Measurements from ENCODE around the gene BEST4. TPM values are rescaled to one million over a fixed set of nuclear protein-coding genes. Genes with fewer than 3 reads are reported as not detected.

Gene BEST4
- 0.35 and 0.49 TPM in 2 replicates for total RNA-seq (2022)
- Bru-seq, nascent RNA, result percentile 17 among the genes with signal in this experiment
- BruChase-seq, experiment 1, labeled RNA remaining after a 6-hour chase, result percentile 37 among the genes with signal in this experiment
- BruChase-seq, experiment 2, labeled RNA remaining after a 2-hour chase, result percentile 22 among the genes with signal in this experiment
- long read RNA-seq, partial matches to known transcripts, result 1 of 1 reads
- long read RNA-seq, other reads (novel, unspliced or antisense), result 0 of 1 reads

DNA sequence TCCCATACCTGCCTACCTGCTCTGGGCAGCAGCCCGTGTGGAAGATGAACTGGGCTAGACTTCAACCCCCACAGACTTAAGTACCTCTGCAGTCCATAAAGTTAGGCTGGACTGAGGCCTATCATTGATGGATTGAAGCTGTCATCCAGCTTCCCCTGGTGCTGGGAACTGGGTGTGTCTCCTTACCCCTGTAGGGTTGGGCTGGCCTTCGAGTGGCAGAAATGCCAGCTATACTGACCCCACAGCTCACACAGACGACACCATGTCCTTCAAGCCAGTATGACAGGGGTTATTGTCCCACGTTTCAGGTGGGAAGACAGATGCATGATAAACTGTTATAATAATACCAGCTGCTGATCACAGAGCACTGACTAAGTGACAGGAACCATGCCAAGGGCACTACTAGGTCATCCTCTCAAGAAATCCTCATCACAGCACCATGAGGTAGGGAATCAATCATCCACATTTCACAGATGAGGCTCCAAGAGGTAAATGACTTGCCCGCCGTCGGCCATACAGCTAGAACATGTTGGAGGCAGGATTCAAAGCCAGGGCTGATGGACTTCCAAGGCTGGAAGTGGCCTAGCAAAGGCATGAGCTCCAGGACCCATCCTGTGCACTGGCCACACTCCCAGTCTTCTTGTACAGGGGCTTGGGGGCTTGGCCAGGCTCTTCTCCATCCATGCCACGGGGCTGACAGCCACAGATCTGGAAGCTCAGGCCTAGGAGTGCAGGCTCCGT lies at the start of gene BEST4:
Gene BEST4, minus strand, starts transcription at position 51 of the 741 bp plus-strand sequence. CDS start 465 bp downstream, outside the sequence.
- Mint-ChIP-seq H3K4me3 (ENCODE audit: unreplicated experiment) (no peak within 1 kb of the TSS), H3K27me3 (ENCODE audit: insufficient read depth, unreplicated experiment) (no peaks in the 10 kb centered on the region), H3K9me3 (ENCODE audit: unreplicated experiment) (no peaks in the 10 kb centered on the region), H3K27ac (ENCODE audit: low read depth, unreplicated experiment) (no peak within 1 kb of the TSS), H3K36me3 (ENCODE audit: insufficient read depth, unreplicated experiment) (no peaks in the 10 kb centered on the region), H3K4me1 (ENCODE audit: insufficient read depth, unreplicated experiment) (peaks cover 9% of the 10 kb centered on the region)
- DNase-seq (ENCODE audit: unreplicated experiment), result no peak
- ChIA-PET CTCF (interaction anchor here (1.1 to 1.5 kb wide), 2 partner anchors 61 to 519 kb away, joined by 3 read pairs; no protein-coding TSS in a partner anchor), POLR2A (interaction anchor here (3.7 to 4.2 kb wide), 2 partner anchors 12 to 58 kb away, joined by 15 to 36 read pairs; partner anchors contain the start of genes RNU5D-1 and RPS8)
- no peak for TF ChIP-seq CTCF (IDR thresholded peaks at IDR 0.05; ENCODE audit: unreplicated experiment)
- intact Hi-C loops (cut with micrococcal nuclease), result no loop called here
- BruUV-seq (replicated peaks), result no TSS peak

DNA sequence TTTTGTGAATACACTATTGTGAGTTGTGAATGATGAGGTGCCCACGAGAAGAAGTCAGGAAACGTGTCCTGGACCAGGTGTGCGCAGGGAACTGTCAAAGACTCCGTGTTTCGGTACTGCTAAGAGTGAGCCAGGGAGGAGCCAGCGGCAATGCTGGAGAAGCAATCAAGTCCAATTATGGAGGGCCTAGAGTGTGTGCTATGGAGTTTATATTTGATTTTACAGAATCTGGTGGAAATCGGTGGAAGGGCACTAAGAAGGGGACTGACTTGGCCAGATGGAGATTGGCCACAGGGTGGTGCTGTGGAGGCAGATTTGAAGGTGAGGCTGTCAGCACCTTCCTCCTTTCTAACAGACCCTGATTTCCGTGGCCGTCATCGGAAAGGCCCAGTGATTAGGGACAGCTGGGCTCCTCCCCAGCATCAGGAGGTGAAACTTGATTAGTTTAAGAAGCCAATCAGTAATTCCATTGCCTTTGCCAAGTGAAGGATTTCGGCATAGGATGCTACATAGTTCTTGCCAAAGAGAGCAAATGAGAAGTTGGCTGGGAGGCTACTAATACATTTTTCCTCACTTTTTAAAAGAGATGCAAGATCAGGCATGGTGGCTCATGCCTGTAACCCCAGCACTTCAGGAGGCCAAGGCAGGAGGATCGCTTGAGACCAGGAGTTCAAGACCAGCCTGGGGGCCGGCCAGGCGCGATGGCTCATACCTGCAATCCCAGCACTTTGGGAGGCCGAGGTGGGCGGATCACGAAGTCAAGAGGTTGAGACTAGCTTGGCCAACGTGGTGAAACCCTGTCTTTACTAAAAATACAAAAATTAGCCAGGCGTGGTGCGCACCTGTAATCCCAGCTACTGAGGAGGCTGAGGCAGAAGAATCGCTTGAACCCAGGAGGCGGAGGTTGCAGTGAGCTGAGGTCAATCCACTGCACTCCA lies 48.0 kb upstream of the BEST4 start:
- H3K9me3 Mint-ChIP-seq (ENCODE audit: unreplicated experiment), result no peaks in the 10 kb centered on the region
- peak overlapping the region; percentile 13 for H3K27ac Mint-ChIP-seq (ENCODE audit: low read depth, unreplicated experiment)
- no peak overlapping the region for H3K4me3 Mint-ChIP-seq (ENCODE audit: unreplicated experiment)
- POLR2A ChIA-PET, result interaction anchor here (1.2 to 1.9 kb wide), 2 partner anchors 29 to 176 kb away, joined by 3 to 7 read pairs; partner anchors contain the start of genes HECTD3 and UROD
- CTCF ChIA-PET, result interaction anchor here (0.6 to 3.0 kb wide), 26 partner anchors 9 to 719 kb away, joined by 3 to 14 read pairs (median 3); partner anchors contain the start of genes EIF2B3, HECTD3 and UROD
- intact Hi-C loops (cut with micrococcal nuclease), result loop anchor here (1.0 to 2.0 kb wide), 4 partner anchors 43 to 464 kb away; partner anchors contain the start of genes EIF2B3 and UROD
- DNase-seq (ENCODE audit: unreplicated experiment), result peak; percentile 78
- H3K4me1 Mint-ChIP-seq (ENCODE audit: insufficient read depth, unreplicated experiment), result no peaks in the 10 kb centered on the region
- peak; percentile 81 for TF ChIP-seq CTCF (IDR thresholded peaks at IDR 0.05; ENCODE audit: unreplicated experiment)
- no peaks in the 10 kb centered on the region for H3K27me3 Mint-ChIP-seq (ENCODE audit: insufficient read depth, unreplicated experiment)
- H3K36me3 Mint-ChIP-seq (ENCODE audit: insufficient read depth, unreplicated experiment), result no peaks in the 10 kb centered on the region
- BruUV-seq (replicated peaks), result no TSS peak

- TF ChIP-seq CTCF (IDR thresholded peaks at IDR 0.05; ENCODE audit: unreplicated experiment), result no peak
- Mint-ChIP-seq H3K27ac (ENCODE audit: low read depth, unreplicated experiment) (no peak overlapping the region), H3K27me3 (ENCODE audit: insufficient read depth, unreplicated experiment) (no peaks in the 10 kb centered on the region), H3K36me3 (ENCODE audit: insufficient read depth, unreplicated experiment) (no peaks in the 10 kb centered on the region), H3K4me3 (ENCODE audit: unreplicated experiment) (no peak overlapping the region), H3K9me3 (ENCODE audit: unreplicated experiment) (no peaks in the 10 kb centered on the region), H3K4me1 (ENCODE audit: insufficient read depth, unreplicated experiment) (no peaks in the 10 kb centered on the region)
- no TSS peak for BruUV-seq (replicated peaks)
- ChIA-PET CTCF (interaction anchor here (0.7 to 3.0 kb wide), 9 partner anchors 13 to 178 kb away, joined by 3 to 14 read pairs (median 4); partner anchors contain the start of genes HECTD3 and UROD), POLR2A (no interaction called here)
- intact Hi-C loops (cut with micrococcal nuclease), result loop anchor here (2.0 kb wide), 1 partner anchor 42 kb away; no protein-coding TSS in a partner anchor
- no peak for DNase-seq (ENCODE audit: unreplicated experiment)
Observed at GRCh38 chr1:44834328-44834727, 46.4 kb upstream of the BEST4 start.
